ENCODE measurements around the gene HEXIM1.

- TF ChIP-seq CTCF (IDR thresholded peaks at IDR 0.05; ENCODE audit: insufficient read depth, low read length, poor library complexity, severe bottlenecking), result no peak
- TF ChIP-seq EZH2phosphoT487 (conservative IDR thresholded peaks at IDR 0.05; ENCODE audit: low read length), result no peak
These were observed 36.4 kb upstream of the HEXIM1 start for GRCh38 chr17:45111850-45112249.

Data from SU-DHL-6 (cell line).